ENCODE data around the gene PAPPA. TPM values are rescaled to one million over a fixed set of nuclear protein-coding genes. Genes with fewer than 3 reads are reported as not detected.

PAPPA gene
- total RNA-seq, 1 experiment from 2014 or later: 7.0 TPM

DNA sequence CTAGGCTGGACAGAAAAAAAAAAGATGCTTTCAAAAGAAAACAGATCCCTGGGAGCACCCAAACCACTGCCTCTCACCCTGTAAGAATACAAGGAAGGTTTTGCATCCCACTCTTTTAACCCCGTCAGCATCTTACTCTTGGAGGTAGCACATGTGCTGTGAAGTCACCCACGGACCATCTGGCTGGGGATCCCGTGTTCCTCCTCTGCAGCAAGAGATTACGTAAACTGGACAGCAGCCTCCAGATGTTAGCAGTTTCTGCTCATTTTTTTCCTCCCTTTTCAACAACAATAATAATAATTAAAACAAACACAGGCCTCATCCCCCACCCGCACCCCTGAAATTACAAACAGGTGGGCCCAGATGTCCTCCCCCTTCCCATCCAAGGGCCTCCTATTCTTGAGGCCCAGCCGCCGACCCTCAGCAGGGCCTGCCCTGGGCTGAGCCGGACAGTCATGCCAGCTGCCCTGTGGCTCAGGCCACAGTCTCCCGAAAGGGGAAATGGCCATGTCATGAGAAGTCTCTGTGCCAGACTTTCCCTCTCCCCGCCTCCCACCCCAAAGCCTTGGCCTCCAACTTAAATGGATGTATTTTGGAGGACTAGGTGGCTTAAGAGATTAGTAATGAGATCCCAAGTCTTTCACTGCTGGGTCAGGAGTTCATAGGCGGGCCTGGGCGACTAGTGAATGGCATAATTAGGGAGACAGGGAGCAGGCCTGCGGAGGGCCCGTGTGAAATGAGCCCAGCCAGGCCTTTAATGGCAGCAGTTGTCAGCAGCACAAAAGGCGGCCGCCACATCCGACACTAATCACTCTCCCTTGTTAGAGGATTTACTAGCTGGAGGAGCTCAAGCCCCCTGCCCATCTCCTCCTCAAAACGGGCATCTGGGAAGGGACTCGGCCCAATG, 165.1 kb downstream of the PAPPA start:
- Mint-ChIP-seq H3K36me3 (ENCODE audit: insufficient read depth, unreplicated experiment) (peaks cover 20% of the 10 kb centered on the region), H3K9me3 (ENCODE audit: unreplicated experiment) (no peaks in the 10 kb centered on the region), H3K4me1 (ENCODE audit: insufficient read depth, unreplicated experiment) (peaks cover 15% of the 10 kb centered on the region), H3K27me3 (ENCODE audit: insufficient read depth, unreplicated experiment) (no peaks in the 10 kb centered on the region), H3K27ac (ENCODE audit: low read depth, unreplicated experiment) (no peak overlapping the region), H3K4me3 (ENCODE audit: unreplicated experiment) (no peak overlapping the region)
- no peak for DNase-seq (ENCODE audit: unreplicated experiment)
- BruUV-seq (replicated peaks): no TSS peak
- ChIA-PET POLR2A (no interaction called here), CTCF (no interaction called here)
- TF ChIP-seq, protein P1, sequence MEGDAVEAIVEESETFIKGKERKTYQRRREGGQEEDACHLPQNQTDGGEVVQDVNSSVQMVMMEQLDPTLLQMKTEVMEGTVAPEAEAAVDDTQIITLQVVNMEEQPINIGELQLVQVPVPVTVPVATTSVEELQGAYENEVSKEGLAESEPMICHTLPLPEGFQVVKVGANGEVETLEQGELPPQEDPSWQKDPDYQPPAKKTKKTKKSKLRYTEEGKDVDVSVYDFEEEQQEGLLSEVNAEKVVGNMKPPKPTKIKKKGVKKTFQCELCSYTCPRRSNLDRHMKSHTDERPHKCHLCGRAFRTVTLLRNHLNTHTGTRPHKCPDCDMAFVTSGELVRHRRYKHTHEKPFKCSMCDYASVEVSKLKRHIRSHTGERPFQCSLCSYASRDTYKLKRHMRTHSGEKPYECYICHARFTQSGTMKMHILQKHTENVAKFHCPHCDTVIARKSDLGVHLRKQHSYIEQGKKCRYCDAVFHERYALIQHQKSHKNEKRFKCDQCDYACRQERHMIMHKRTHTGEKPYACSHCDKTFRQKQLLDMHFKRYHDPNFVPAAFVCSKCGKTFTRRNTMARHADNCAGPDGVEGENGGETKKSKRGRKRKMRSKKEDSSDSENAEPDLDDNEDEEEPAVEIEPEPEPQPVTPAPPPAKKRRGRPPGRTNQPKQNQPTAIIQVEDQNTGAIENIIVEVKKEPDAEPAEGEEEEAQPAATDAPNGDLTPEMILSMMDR (IDR thresholded peaks at IDR 0.05; ENCODE audit: unreplicated experiment): no peak
- intact Hi-C loops (cut with micrococcal nuclease): no loop called here

DNA sequence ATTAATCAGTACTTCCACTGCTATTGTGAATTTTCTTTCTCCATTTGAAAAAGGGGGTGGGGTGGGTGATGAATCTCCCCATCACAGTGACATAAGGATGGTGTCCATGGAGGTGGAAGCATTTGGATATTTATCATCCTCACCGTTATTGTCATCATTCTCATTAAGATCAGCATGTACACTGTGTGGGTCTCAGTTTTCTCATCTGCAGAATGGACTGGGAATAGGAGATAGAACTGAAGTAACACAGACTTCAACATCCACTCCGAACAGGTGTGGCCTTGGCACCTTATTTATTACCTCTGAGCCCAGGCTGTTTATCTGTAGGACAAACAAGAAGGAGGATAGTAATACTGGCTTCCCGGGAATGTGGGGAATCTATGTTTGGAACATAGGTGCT, 165.9 kb downstream of the PAPPA start:
- H3K9me3 Mint-ChIP-seq (ENCODE audit: unreplicated experiment): no peaks in the 10 kb centered on the region
- no TSS peak for BruUV-seq (replicated peaks)
- no peak for DNase-seq (ENCODE audit: unreplicated experiment)
- intact Hi-C loops (cut with micrococcal nuclease): no loop called here
- TF ChIP-seq, protein P1 (IDR thresholded peaks at IDR 0.05; ENCODE audit: unreplicated experiment): no peak
- H3K27me3 Mint-ChIP-seq (ENCODE audit: insufficient read depth, unreplicated experiment): no peaks in the 10 kb centered on the region
- peaks cover 24% of the 10 kb centered on the region for H3K36me3 Mint-ChIP-seq (ENCODE audit: insufficient read depth, unreplicated experiment)
- H3K4me3 Mint-ChIP-seq (ENCODE audit: unreplicated experiment): no peak overlapping the region
- H3K27ac Mint-ChIP-seq (ENCODE audit: low read depth, unreplicated experiment): no peak overlapping the region
- H3K4me1 Mint-ChIP-seq (ENCODE audit: insufficient read depth, unreplicated experiment): peaks cover 15% of the 10 kb centered on the region
- CTCF ChIA-PET: interaction anchor here (0.7 kb wide), 1 partner anchor 187 kb away, joined by 3 read pairs; no protein-coding TSS in a partner anchor
- POLR2A ChIA-PET: no interaction called here

DNA sequence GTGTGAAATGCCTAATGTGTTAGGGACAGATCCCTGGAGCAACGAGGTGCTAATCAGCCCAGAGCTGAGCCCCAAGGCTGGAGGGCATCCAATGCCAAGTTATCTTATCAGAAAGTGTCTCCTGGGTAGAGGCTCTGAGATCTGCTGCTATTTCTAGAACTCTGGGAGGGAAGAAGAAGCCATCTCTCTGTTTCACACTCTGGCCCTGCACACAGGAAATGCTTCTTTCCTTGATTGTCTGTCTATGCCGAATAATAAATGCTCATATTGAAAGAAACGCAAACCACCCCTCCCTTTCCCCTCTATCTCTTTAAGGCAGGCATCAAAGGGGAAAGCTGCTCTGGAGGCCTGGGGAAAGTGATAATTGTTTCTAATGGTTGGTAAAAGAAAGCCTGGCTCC, 166.7 kb downstream of the PAPPA start:
- no peak overlapping the region for H3K27ac Mint-ChIP-seq (ENCODE audit: low read depth, unreplicated experiment)
- no peaks in the 10 kb centered on the region for H3K9me3 Mint-ChIP-seq (ENCODE audit: unreplicated experiment)
- intact Hi-C loops (cut with micrococcal nuclease): no loop called here
- ChIA-PET CTCF (interaction anchor here (0.7 kb wide), 1 partner anchor 188 kb away, joined by 3 read pairs; no protein-coding TSS in a partner anchor), POLR2A (interaction anchor here (0.6 kb wide), 1 partner anchor 26 kb away, joined by 3 read pairs; no protein-coding TSS in a partner anchor)
- no TSS peak for BruUV-seq (replicated peaks)
- H3K27me3 Mint-ChIP-seq (ENCODE audit: insufficient read depth, unreplicated experiment): no peaks in the 10 kb centered on the region
- DNase-seq (ENCODE audit: unreplicated experiment): no peak
- peaks cover 26% of the 10 kb centered on the region for H3K36me3 Mint-ChIP-seq (ENCODE audit: insufficient read depth, unreplicated experiment)
- peaks cover 14% of the 10 kb centered on the region for H3K4me1 Mint-ChIP-seq (ENCODE audit: insufficient read depth, unreplicated experiment)
- H3K4me3 Mint-ChIP-seq (ENCODE audit: unreplicated experiment): no peak overlapping the region
- TF ChIP-seq, protein P1 (IDR thresholded peaks at IDR 0.05; ENCODE audit: unreplicated experiment): no peak

- no peak overlapping the region for H3K4me3 Mint-ChIP-seq (ENCODE audit: unreplicated experiment)
- intact Hi-C loops (cut with micrococcal nuclease): no loop called here
- H3K27me3 Mint-ChIP-seq (ENCODE audit: insufficient read depth, unreplicated experiment): no peaks in the 10 kb centered on the region
- peaks cover 9% of the 10 kb centered on the region for H3K4me1 Mint-ChIP-seq (ENCODE audit: insufficient read depth, unreplicated experiment)
- peak; percentile 38 for DNase-seq (ENCODE audit: unreplicated experiment)
- POLR2A ChIA-PET: no interaction called here
- H3K27ac Mint-ChIP-seq (ENCODE audit: low read depth, unreplicated experiment): no peak overlapping the region
- CTCF ChIA-PET: no interaction called here
- TF ChIP-seq, protein P1 (IDR thresholded peaks at IDR 0.05; ENCODE audit: unreplicated experiment): no peak
- no TSS peak for BruUV-seq (replicated peaks)
- H3K9me3 Mint-ChIP-seq (ENCODE audit: unreplicated experiment): no peaks in the 10 kb centered on the region
- H3K36me3 Mint-ChIP-seq (ENCODE audit: insufficient read depth, unreplicated experiment): peaks cover 20% of the 10 kb centered on the region
Observed at GRCh38 chr9:116322521-116322920, 168.9 kb downstream of the PAPPA start.
